H1 (cell line): Measurements from ENCODE around the gene IGLL5. TPM values are rescaled to one million over a fixed set of nuclear protein-coding genes. Genes with fewer than 3 reads are reported as not detected.

ENCODE experiments used
- BACH1 ChIP-seq: IDR thresholded peaks from 2 replicates; pipeline ENCODE4 v1.6.1; 2012; ENCODE audit warnings: low read length, improper control_type of control experiment
- CBX5 ChIP-seq: fragments of 300-800, 300-1000 bp; sonication (generic); IDR thresholded peaks from 2 replicates; pipeline ENCODE4 v1.7.1; 2016; ENCODE audit warnings: antibody characterized with exemption, low read length, low read depth
- CHD7 ChIP-seq: fragments of 300-600 bp; sonication (generic); IDR thresholded peaks from 2 replicates; pipeline ENCODE4 v1.7.1; 2012; ENCODE audit warnings: low read length, moderate library complexity, mild to moderate bottlenecking, inconsistent platforms; ENCODE audit not compliant: insufficient replicate concordance
- EP300 ChIP-seq, 2 experiments: IDR thresholded peaks; 1 replicate in 1 of 2; 2 replicates in 1 of 2; pipeline ENCODE4 v1.6.1; 2011 to 2012; ENCODE audit warnings: low read depth in 2 of 2, low read length in 2 of 2, mild to moderate bottlenecking in 2 of 2, borderline replicate concordance in 1 of 2, inconsistent platforms in 1 of 2, moderate library complexity in 1 of 2
- RNF2 ChIP-seq: fragments of 200-900, 300-1000 bp; sonication (generic); IDR thresholded peaks from 2 replicates; pipeline ENCODE4 v1.7.1; 2016; ENCODE audit warnings: borderline replicate concordance, low read depth, mild to moderate bottlenecking, antibody characterized with exemption, low read length; ENCODE audit not compliant: poor library complexity, severe bottlenecking; ENCODE audit errors: missing control alignments
- YY1 ChIP-seq: IDR thresholded peaks from 2 replicates; pipeline ENCODE4 v1.6.1; 2011; ENCODE audit warnings: low read depth, mild to moderate bottlenecking, low read length
- polyA plus RNA-seq, 7 experiments: library from polyadenylated mRNA; depleted of rRNA in 3 of 7; stranded (reverse) in 5 of 7; unstranded in 2 of 7; fragments of >200 nt in 5 of 7; fragments of 200-250 nt in 2 of 7; gene quantifications; 1 replicate in 5 of 7; 2 replicates in 1 of 7; 4 replicates in 1 of 7; pipeline versions ENCODE4 v1.2.1 to v1.2.3, GENCODE V29; 2011 to 2013; ENCODE audit warnings: missing spikeins in 2 of 7, mixed read lengths in 2 of 7
- total RNA-seq: library from RNA; stranded (reverse); fragmentation: NEBNext Ultra II Directional; extraction: Animal tissue kit (Norgen Biotek cat#: 25700); gene quantifications from 2 replicates; pipeline ENCODE4 v1.2.1, GENCODE V29; 2021

IGLL5 gene
- total and polyA plus RNA-seq, 2 of the 8 experiments (the other 6 are each of a cell fraction or from before 2014, with no cell fraction given): not detected

GRCh38 chr22:22855085-22855484 lies 32.5 kb upstream of the IGLL5 start (continued):
- no peak for TF ChIP-seq CHD7
- TF ChIP-seq EP300 (IDR thresholded peaks at IDR 0.05; ENCODE audit: borderline replicate concordance in 1 of 2, low read depth in 2 of 2, low read length in 2 of 2): no peak
- no peak for TF ChIP-seq CBX5
- TF ChIP-seq RNF2: no peak
- TF ChIP-seq YY1: no peak
- no peak for TF ChIP-seq BACH1
